GM23248 (cell line): ENCODE measurements around the gene ING5. TPM values are rescaled to one million over a fixed set of nuclear protein-coding genes. Genes with fewer than 3 reads are reported as not detected.
"Not testable (repeated sequence)": the region's sequence is repeated elsewhere in the genome, so short reads cannot be mapped to it uniquely, and the experiment has no call there.

ENCODE experiments used
- DNase-seq: peaks from one replicate; pipeline ENCODE4 v3.0.0-alpha.2; 2015
- H2AFZ ChIP-seq: fragments of 200-600 bp; sonication (generic); 2 replicates; pipeline ENCODE4 v1.6.1; 2016; ENCODE audit warnings: antibody characterized with exemption
- H3F3A ChIP-seq: fragments of 200-600 bp; sonication (generic); 2 replicates; pipeline ENCODE4 v1.6.1; 2016; ENCODE audit warnings: mild to moderate bottlenecking, antibody characterized with exemption, mixed run types; ENCODE audit not compliant: insufficient read depth
- H3K27ac ChIP-seq: fragments of 200-600 bp; sonication (generic); 2 replicates; pipeline ENCODE4 v1.5.1; 2016; ENCODE audit warnings: mild to moderate bottlenecking
- H3K27me3 ChIP-seq: fragments of 200-600 bp; sonication (generic); replicated peaks from 2 replicates; pipeline ENCODE4 v1.6.1; 2016; ENCODE audit warnings: mild to moderate bottlenecking; ENCODE audit not compliant: insufficient read depth
- H3K36me3 ChIP-seq: fragments of 200-600 bp; sonication (generic); 2 replicates; pipeline ENCODE4 v1.6.1; 2016; ENCODE audit warnings: low read depth, mild to moderate bottlenecking
- H3K4me1 ChIP-seq: fragments of 200-600 bp; sonication (generic); 2 replicates; pipeline ENCODE4 v1.6.1; 2016; ENCODE audit warnings: mild to moderate bottlenecking; ENCODE audit not compliant: insufficient read depth
- H3K4me2 ChIP-seq: fragments of 200-600 bp; sonication (generic); one replicate; pipeline ENCODE4 v1.6.1; 2016; ENCODE audit warnings: mild to moderate bottlenecking; ENCODE audit not compliant: unreplicated experiment
- H3K4me3 ChIP-seq: fragments of 200-600 bp; sonication (generic); 2 replicates; pipeline ENCODE4 v1.5.1; 2016; ENCODE audit warnings: mild to moderate bottlenecking
- H3K79me2 ChIP-seq: fragments of 200-600 bp; sonication (generic); 2 replicates; pipeline ENCODE4 v1.6.1; 2016; ENCODE audit warnings: mild to moderate bottlenecking; ENCODE audit not compliant: insufficient read depth
- H3K9ac ChIP-seq: fragments of 200-600 bp; sonication (generic); 2 replicates; pipeline ENCODE4 v1.6.1; 2016; ENCODE audit warnings: mild to moderate bottlenecking
- H3K9me2 ChIP-seq: fragments of 200-600 bp; sonication (generic); 2 replicates; pipeline ENCODE4 v1.6.1; 2016; ENCODE audit warnings: mixed run types, mild to moderate bottlenecking, moderate library complexity; ENCODE audit not compliant: insufficient read depth
- H3K9me3 ChIP-seq: fragments of 200-600 bp; sonication (generic); one replicate; pipeline ENCODE4 v1.6.1; 2017; ENCODE audit warnings: low read depth
- H4K20me1 ChIP-seq: fragments of 200-600 bp; sonication (generic); 2 replicates; pipeline ENCODE4 v1.6.0; 2016; ENCODE audit not compliant: insufficient read depth
- EZH2 ChIP-seq: fragments of 200-600 bp; sonication (generic); IDR thresholded peaks from 2 replicates; pipeline ENCODE4 v1.6.1; 2018; ENCODE audit warnings: antibody characterized with exemption, mild to moderate bottlenecking; ENCODE audit not compliant: insufficient read depth, poor library complexity, severe bottlenecking
- EZH2phosphoT487 ChIP-seq: fragments of 200-600 bp; sonication (generic); IDR thresholded peaks from 2 replicates; pipeline ENCODE4 v1.6.1; 2018; ENCODE audit warnings: antibody characterized with exemption, moderate library complexity, mild to moderate bottlenecking, low read depth; ENCODE audit not compliant: insufficient read depth
- WGBS, 2 experiments: methylation state at CpG; one replicate each; pipeline ENCODE4 v1.1.6; 2015 to 2017; ENCODE audit warnings: low lambda C conversion rate in 2 of 2, low coverage in 1 of 2; ENCODE audit errors: missing lambda C conversion rate in 2 of 2; 5-methylcytosine and 5-hydroxymethylcytosine counted together
- in situ Hi-C: fragments of 300-500 bp; cut with MboI; formaldehyde crosslinking; loops from 2 replicates; pipeline ENCODE4 v1.15.0; 2020
- polyA plus RNA-seq: library from polyadenylated mRNA; unstranded; fragments of >200 nt; fragmentation: Nextera tagmentation; extraction: Ambion mirVana; gene quantifications from 2 replicates; pipeline ENCODE4 v1.2.1, GENCODE V29; 2016
- total RNA-seq: library from RNA; depleted of rRNA; stranded (reverse); fragments of >200 nt; shearing (Covaris generic); gene quantifications from 2 replicates; pipeline ENCODE4 v1.2.3, GENCODE V29; 2014

Gene ING5
- total and polyA plus RNA-seq, 2 experiments from 2014 or later, result 9.8 to 20.3 TPM

- no peaks in the 10 kb centered on the region for H3F3A ChIP-seq
- peaks cover 8% of the 10 kb centered on the region; the same call in 1 of the 2 replicates for H3K36me3 ChIP-seq
- H3K4me3 ChIP-seq, result no peak overlapping the region
- H3K4me2 ChIP-seq, result no peak overlapping the region
- H3K9me3 ChIP-seq, result no peaks in the 10 kb centered on the region
- H3K27ac ChIP-seq, result no peak overlapping the region
- H3K27me3 ChIP-seq, result no peaks in the 10 kb centered on the region
- 0 out of 2 replicates have a peak, but pooled peaks cover 8% of the 10 kb centered on the region for H3K79me2 ChIP-seq
- in situ Hi-C loops, result no loop called here
- no peaks in the 10 kb centered on the region for H4K20me1 ChIP-seq
- no peaks in the 10 kb centered on the region for H3K4me1 ChIP-seq
- no peaks in the 10 kb centered on the region for H3K9me2 ChIP-seq
- TF ChIP-seq EZH2, result no peak
- TF ChIP-seq EZH2phosphoT487, result no peak
- no peak overlapping the region for H2AFZ ChIP-seq
- H3K9ac ChIP-seq, result no peak overlapping the region
- 82 to 85% methylated on average over 4 to 5 of the region's 5 CpGs for WGBS, 2 experiments
- no peak for DNase-seq
Observed at GRCh38 chr2:241658296-241658695, 43.5 kb upstream of the ING5 start.

GRCh38 chr2:241659150-241659739 is 42.6 kb upstream of the ING5 start:
- TF ChIP-seq EZH2phosphoT487, result no peak
- no peak for TF ChIP-seq EZH2
- Histone ChIP-seq H3K9me2 (no peaks in the 10 kb centered on the region), H3K27ac (no peak overlapping the region), H4K20me1 (no peaks in the 10 kb centered on the region), H3K4me2 (no peak overlapping the region), H3K36me3 (peaks cover 8% of the 10 kb centered on the region; the same call in 1 of the 2 replicates), H3K4me3 (no peak overlapping the region), H3F3A (peaks cover 1% of the 10 kb centered on the region; the same call in 1 of the 2 replicates), H3K4me1 (no peaks in the 10 kb centered on the region), H3K27me3 (no peaks in the 10 kb centered on the region), H3K79me2 (no peaks in the 10 kb centered on the region), H3K9me3 (no peaks in the 10 kb centered on the region), H2AFZ (no peak overlapping the region), H3K9ac (no peak overlapping the region)
- peak; percentile 77 for DNase-seq
- WGBS, 2 experiments, result 53 to 56% methylated on average over 26 of the region's 26 CpGs
- in situ Hi-C loops, result no loop called here

GRCh38 chr2:241660593-241661213 is 41.1 kb upstream of the ING5 start:
- H3K36me3 ChIP-seq, result peaks cover 6% of the 10 kb centered on the region; the same call in 1 of the 2 replicates
- no peak overlapping the region for H2AFZ ChIP-seq
- no peak overlapping the region for H3K27ac ChIP-seq
- peaks cover 15% of the 10 kb centered on the region for H3F3A ChIP-seq
- H3K4me3 ChIP-seq, result no peak overlapping the region
- H3K79me2 ChIP-seq, result no peaks in the 10 kb centered on the region
- no peak overlapping the region for H3K4me2 ChIP-seq
- H3K4me1 ChIP-seq, result 0 out of 2 replicates have a peak, but pooled peaks cover 7% of the 10 kb centered on the region
- DNase-seq, result no peak
- no peaks in the 10 kb centered on the region for H3K27me3 ChIP-seq
- H3K9me3 ChIP-seq, result no peaks in the 10 kb centered on the region
- no peaks in the 10 kb centered on the region for H3K9me2 ChIP-seq
- in situ Hi-C loops, result no loop called here
- 93 to 94% methylated on average over 14 of the region's 14 CpGs for WGBS, 2 experiments
- H3K9ac ChIP-seq, result no peak overlapping the region
- no peak for TF ChIP-seq EZH2
- TF ChIP-seq EZH2phosphoT487, result no peak
- no peaks in the 10 kb centered on the region for H4K20me1 ChIP-seq

GRCh38 chr2:241662731-241663130 is 39.1 kb upstream of the ING5 start:
- peaks cover 25% of the 10 kb centered on the region for H3F3A ChIP-seq
- H3K9me2 ChIP-seq, H3K36me3 ChIP-seq, H3K27me3 ChIP-seq, H3K27ac ChIP-seq, H3K4me2 ChIP-seq, H3K4me3 ChIP-seq, H3K79me2 ChIP-seq, H4K20me1 ChIP-seq, in situ Hi-C loops, H3K9ac ChIP-seq, H3K9me3 ChIP-seq, H2AFZ ChIP-seq, DNase-seq: not testable (repeated sequence)
- WGBS, 2 experiments, result 92 to 95% methylated on average over 24 of the region's 24 CpGs
- 0 out of 2 replicates have a peak, but pooled peaks cover 10% of the 10 kb centered on the region for H3K4me1 ChIP-seq
